HepG2 (cell line): ENCODE data around the gene SNX9. TPM values are rescaled to one million over a fixed set of nuclear protein-coding genes. Genes with fewer than 3 reads are reported as not detected.

Experiments
- ATAC-seq: fragments of 200-7000 bp; cut with Tn5 transposase; 3 replicates; pipeline ENCODE4 v1.9.1; 2020; ENCODE audit warnings: mild to moderate bottlenecking, moderate library complexity
- BruUV-seq: library from RNA; stranded (reverse); fragments of 400-500 nt; replicated peaks from 2 replicates; lab custom pipeline; 2021; lab: Mats Ljungman, UMichigan
- CTCF ChIA-PET: fragments of 300-600 bp; formaldehyde crosslinking; extraction: SDS; loops from one replicate; lab custom pipeline; 2021; ENCODE audit warnings: low total read pairs, inconsistent platforms, low intra/inter-chr PET ratio; lab: Yijun Ruan, JAX
- POLR2A ChIA-PET: fragments of 350-600 bp; sonication (Branson Sonifier 250); formaldehyde crosslinking; loops from one replicate; lab custom pipeline; 2020; ENCODE audit warnings: antibody characterized with exemption, inconsistent platforms; lab: Yijun Ruan, JAX
- DNase-seq: peaks from one replicate; pipeline ENCODE4 v3.0.0-alpha.2; 2015; ENCODE audit warnings: low spot score
- FAIRE-seq: peaks from 3 replicates; lab custom pipeline; 2011; peaks lifted over from hg19 to GRCh38; lab: Jason Lieb, UNC
- H2AFZ ChIP-seq: one replicate; pipeline ENCODE4 v1.6.1; 2011; ENCODE audit warnings: low read length, inconsistent platforms
- H3K27ac ChIP-seq: fragments of 300-600 bp; 3 replicates; pipeline ENCODE4 v1.8.0; 2011; ENCODE audit warnings: mixed run types, mild to moderate bottlenecking, mixed read lengths, low read length, inconsistent platforms; ENCODE audit not compliant: insufficient read depth; ENCODE audit errors: extremely low read length
- H3K27me3 ChIP-seq, 2 experiments: fragments of 200-600 bp in 1 of 2; 2 replicates in 1 of 2; 3 replicates in 1 of 2; pipeline versions ENCODE4 v1.6.0 to v1.8.0; 2011; ENCODE audit warnings: low read length in 2 of 2, mild to moderate bottlenecking in 2 of 2, moderate library complexity in 2 of 2, inconsistent platforms in 1 of 2; ENCODE audit not compliant: insufficient read depth in 2 of 2, control insufficient read depth in 1 of 2
- H3K36me3 ChIP-seq, 2 experiments: fragments of 200-600 bp in 1 of 2; replicated peaks in 1 of 2; 2 replicates in 1 of 2; 3 replicates in 1 of 2; pipeline versions ENCODE4 v1.5.1 to v1.8.0; 2011; ENCODE audit warnings: low read length in 2 of 2, inconsistent platforms in 1 of 2; ENCODE audit not compliant: insufficient read depth in 2 of 2, control insufficient read depth in 1 of 2
- H3K4me1 ChIP-seq: 2 replicates; pipeline ENCODE4 v1.5.1; 2012; ENCODE audit warnings: low read length, inconsistent platforms; ENCODE audit not compliant: insufficient read depth
- H3K4me2 ChIP-seq: 2 replicates; pipeline ENCODE4 v1.6.0; 2011; ENCODE audit warnings: low read depth, low read length, inconsistent platforms
- H3K4me3 ChIP-seq, 3 experiments: fragments of 200-600 bp in 1 of 3; sonication (generic), shearing (Covaris generic) in 1 of 3; replicated peaks in 1 of 3; 2 replicates each; pipeline ENCODE4 v1.5.1; 2011 to 2016; ENCODE audit warnings: low read length in 3 of 3, inconsistent platforms in 2 of 3, low read depth in 2 of 3, mild to moderate bottlenecking in 2 of 3, control low read depth in 1 of 3, mixed read lengths in 1 of 3; ENCODE audit not compliant: insufficient read depth in 1 of 3
- H3K79me2 ChIP-seq: one replicate; pipeline ENCODE4 v1.6.1; 2011; ENCODE audit warnings: low read length, inconsistent platforms; ENCODE audit not compliant: insufficient read depth
- H3K9ac ChIP-seq: 2 replicates; pipeline ENCODE4 v1.6.0; 2011; ENCODE audit warnings: mild to moderate bottlenecking, low read depth, low read length, inconsistent platforms; ENCODE audit not compliant: insufficient read depth
- H3K9me3 ChIP-seq: 2 replicates; pipeline ENCODE4 v1.5.1; 2012; ENCODE audit warnings: mild to moderate bottlenecking, low read length
- H4K20me1 ChIP-seq: 2 replicates; pipeline ENCODE4 v1.6.0; 2011; ENCODE audit warnings: inconsistent platforms, mild to moderate bottlenecking, low read length, moderate library complexity; ENCODE audit not compliant: insufficient read depth
- CTCF ChIP-seq: sonication (generic); formaldehyde crosslinking; IDR thresholded peaks from 2 replicates; pipeline ENCODE4 v1.5.0; 2020; ENCODE audit warnings: mild to moderate bottlenecking, missing genetic modification reagents, moderate library complexity
- HDAC1 ChIP-seq: sonication (generic); formaldehyde crosslinking; IDR thresholded peaks from 2 replicates; pipeline ENCODE4 v1.5.1; 2020; ENCODE audit warnings: mild to moderate bottlenecking, missing genetic modification reagents
- NCOA1 ChIP-seq: sonication (generic); formaldehyde crosslinking; IDR thresholded peaks from 2 replicates; pipeline ENCODE4 v1.9.0; 2021; ENCODE audit warnings: missing genetic modification reagents
- STAT5B ChIP-seq: sonication (generic); formaldehyde crosslinking; IDR thresholded peaks from 2 replicates; pipeline ENCODE4 v1.4.0; 2020; ENCODE audit warnings: missing genetic modification reagents
- THAP11 ChIP-seq: IDR thresholded peaks from 2 replicates; pipeline ENCODE4 v1.6.1; 2016; ENCODE audit warnings: missing biosample characterization, missing genetic modification reagents
- YEATS2 ChIP-seq: sonication (generic); formaldehyde crosslinking; IDR thresholded peaks from 2 replicates; pipeline ENCODE4 v1.4.0; 2020; ENCODE audit warnings: missing genetic modification reagents, borderline replicate concordance
- ZIK1 ChIP-seq: sonication (generic); formaldehyde crosslinking; IDR thresholded peaks from 2 replicates; pipeline ENCODE4 v1.5.0; 2020; ENCODE audit warnings: mild to moderate bottlenecking, low read depth, missing genetic modification reagents, borderline replicate concordance
- ZNF263 ChIP-seq: sonication (generic); formaldehyde crosslinking; IDR thresholded peaks from 2 replicates; pipeline ENCODE4 v1.4.0; 2020; ENCODE audit warnings: missing genetic modification reagents
- ZNF350 ChIP-seq: sonication (generic); formaldehyde crosslinking; IDR thresholded peaks from 2 replicates; pipeline ENCODE4 v1.4.0; 2020; ENCODE audit warnings: mild to moderate bottlenecking, low read depth, missing genetic modification reagents, borderline replicate concordance
- ZNF441 ChIP-seq: sonication (generic); formaldehyde crosslinking; IDR thresholded peaks from 2 replicates; pipeline ENCODE4 v1.7.0; 2021; ENCODE audit warnings: missing genetic modification reagents, borderline replicate concordance
- ZNF460 ChIP-seq: sonication (generic); formaldehyde crosslinking; IDR thresholded peaks from 2 replicates; pipeline ENCODE4 v1.5.1; 2020; ENCODE audit warnings: missing genetic modification reagents, mild to moderate bottlenecking, borderline replicate concordance
- ZNF572 ChIP-seq: sonication (generic); formaldehyde crosslinking; IDR thresholded peaks from 2 replicates; pipeline ENCODE4 v1.5.1; 2020; ENCODE audit warnings: mild to moderate bottlenecking, missing genetic modification reagents
- WGBS: methylation state at CpG from one replicate; pipeline ENCODE4 v1.1.6; 2017; ENCODE audit warnings: low lambda C conversion rate; 5-methylcytosine and 5-hydroxymethylcytosine counted together
- in situ Hi-C: cut with HindIII; loops from 2 replicates; pipeline ENCODE4 v1.10.0; 2017; ENCODE audit warnings: low pct_unique_long_range_greater_than_20kb; ENCODE audit not compliant: extremely low pct_ligation_motif_present
- intact Hi-C: fragments of 100-400 bp; cut with micrococcal nuclease; formaldehyde crosslinking; loops from one replicate; pipeline ENCODE4 v1.10.0; 2022; ENCODE audit not compliant: unreplicated experiment
- polyA plus RNA-seq, 8 experiments: library from polyadenylated mRNA; depleted of rRNA in 3 of 8; stranded (reverse) in 7 of 8; unstranded in 1 of 8; fragments of >200 nt; fragmentation: Illumina TruSeq in 4 of 8; extraction: Trizol in 4 of 8; gene quantifications; 2 replicates each; pipeline versions ENCODE4 v1.2.1 to v1.2.3, GENCODE V29; 2011 to 2016; ENCODE audit warnings: low read depth in 4 of 8, missing spikeins in 1 of 8, mixed read lengths in 1 of 8; ENCODE audit not compliant: insufficient read depth in 1 of 8
- total RNA-seq, 5 experiments: library from RNA; depleted of rRNA; stranded (reverse); fragments of >200 nt; fragmentation: Illumina TruSeq; extraction: Trizol; gene quantifications; 2 replicates each; pipeline ENCODE4 v1.2.3, GENCODE V29; 2016; ENCODE audit warnings: low read depth in 1 of 5
- TF ChIP-seq, protein P1 (sequence below): IDR thresholded peaks from 2 replicates; pipeline ENCODE4 v1.6.1; 2016; ENCODE audit warnings: low read depth, missing genetic modification reagents, missing compliant biosample characterization
- TF ChIP-seq, protein P2 (sequence below): IDR thresholded peaks from 2 replicates; pipeline ENCODE4 v1.6.1; 2016; ENCODE audit warnings: missing compliant biosample characterization, missing genetic modification reagents, borderline replicate concordance

Gene SNX9
- total and polyA plus RNA-seq, 2 of the 13 experiments (the other 11 are each of a cell fraction or from before 2014, with no cell fraction given): 21.9 to 36.0 TPM

- no peak overlapping the region for H3K4me2 ChIP-seq
- H3K79me2 ChIP-seq: no peaks in the 10 kb centered on the region
- no peaks in the 10 kb centered on the region for H3K36me3 ChIP-seq
- no peak overlapping the region for H3K4me3 ChIP-seq
- no peaks in the 10 kb centered on the region for H3K4me1 ChIP-seq
- in situ Hi-C loops (no loop called here), intact Hi-C loops (no loop called here)
- ChIA-PET POLR2A (no interaction called here), CTCF (no interaction called here)
- no peak for TF ChIP-seq STAT5B (CRISPR knock-in tag)
- TF ChIP-seq YEATS2: no peak
- TF ChIP-seq, protein P1, sequence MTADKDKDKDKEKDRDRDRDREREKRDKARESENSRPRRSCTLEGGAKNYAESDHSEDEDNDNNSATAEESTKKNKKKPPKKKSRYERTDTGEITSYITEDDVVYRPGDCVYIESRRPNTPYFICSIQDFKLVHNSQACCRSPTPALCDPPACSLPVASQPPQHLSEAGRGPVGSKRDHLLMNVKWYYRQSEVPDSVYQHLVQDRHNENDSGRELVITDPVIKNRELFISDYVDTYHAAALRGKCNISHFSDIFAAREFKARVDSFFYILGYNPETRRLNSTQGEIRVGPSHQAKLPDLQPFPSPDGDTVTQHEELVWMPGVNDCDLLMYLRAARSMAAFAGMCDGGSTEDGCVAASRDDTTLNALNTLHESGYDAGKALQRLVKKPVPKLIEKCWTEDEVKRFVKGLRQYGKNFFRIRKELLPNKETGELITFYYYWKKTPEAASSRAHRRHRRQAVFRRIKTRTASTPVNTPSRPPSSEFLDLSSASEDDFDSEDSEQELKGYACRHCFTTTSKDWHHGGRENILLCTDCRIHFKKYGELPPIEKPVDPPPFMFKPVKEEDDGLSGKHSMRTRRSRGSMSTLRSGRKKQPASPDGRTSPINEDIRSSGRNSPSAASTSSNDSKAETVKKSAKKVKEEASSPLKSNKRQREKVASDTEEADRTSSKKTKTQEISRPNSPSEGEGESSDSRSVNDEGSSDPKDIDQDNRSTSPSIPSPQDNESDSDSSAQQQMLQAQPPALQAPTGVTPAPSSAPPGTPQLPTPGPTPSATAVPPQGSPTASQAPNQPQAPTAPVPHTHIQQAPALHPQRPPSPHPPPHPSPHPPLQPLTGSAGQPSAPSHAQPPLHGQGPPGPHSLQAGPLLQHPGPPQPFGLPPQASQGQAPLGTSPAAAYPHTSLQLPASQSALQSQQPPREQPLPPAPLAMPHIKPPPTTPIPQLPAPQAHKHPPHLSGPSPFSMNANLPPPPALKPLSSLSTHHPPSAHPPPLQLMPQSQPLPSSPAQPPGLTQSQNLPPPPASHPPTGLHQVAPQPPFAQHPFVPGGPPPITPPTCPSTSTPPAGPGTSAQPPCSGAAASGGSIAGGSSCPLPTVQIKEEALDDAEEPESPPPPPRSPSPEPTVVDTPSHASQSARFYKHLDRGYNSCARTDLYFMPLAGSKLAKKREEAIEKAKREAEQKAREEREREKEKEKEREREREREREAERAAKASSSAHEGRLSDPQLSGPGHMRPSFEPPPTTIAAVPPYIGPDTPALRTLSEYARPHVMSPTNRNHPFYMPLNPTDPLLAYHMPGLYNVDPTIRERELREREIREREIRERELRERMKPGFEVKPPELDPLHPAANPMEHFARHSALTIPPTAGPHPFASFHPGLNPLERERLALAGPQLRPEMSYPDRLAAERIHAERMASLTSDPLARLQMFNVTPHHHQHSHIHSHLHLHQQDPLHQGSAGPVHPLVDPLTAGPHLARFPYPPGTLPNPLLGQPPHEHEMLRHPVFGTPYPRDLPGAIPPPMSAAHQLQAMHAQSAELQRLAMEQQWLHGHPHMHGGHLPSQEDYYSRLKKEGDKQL (CRISPR knock-in tag): no peak
- no peak for TF ChIP-seq ZIK1 (CRISPR knock-in tag)
- no peak for TF ChIP-seq HDAC1 (CRISPR knock-in tag)
- no peak for TF ChIP-seq THAP11 (CRISPR knock-in tag)
- no peak for TF ChIP-seq ZNF441 (CRISPR knock-in tag)
- no peak for TF ChIP-seq CTCF (CRISPR knock-in tag)
- no peak for TF ChIP-seq ZNF350
- TF ChIP-seq ZNF460 (CRISPR knock-in tag): no peak
- TF ChIP-seq NCOA1 (CRISPR knock-in tag): no peak
- TF ChIP-seq, protein P2, sequence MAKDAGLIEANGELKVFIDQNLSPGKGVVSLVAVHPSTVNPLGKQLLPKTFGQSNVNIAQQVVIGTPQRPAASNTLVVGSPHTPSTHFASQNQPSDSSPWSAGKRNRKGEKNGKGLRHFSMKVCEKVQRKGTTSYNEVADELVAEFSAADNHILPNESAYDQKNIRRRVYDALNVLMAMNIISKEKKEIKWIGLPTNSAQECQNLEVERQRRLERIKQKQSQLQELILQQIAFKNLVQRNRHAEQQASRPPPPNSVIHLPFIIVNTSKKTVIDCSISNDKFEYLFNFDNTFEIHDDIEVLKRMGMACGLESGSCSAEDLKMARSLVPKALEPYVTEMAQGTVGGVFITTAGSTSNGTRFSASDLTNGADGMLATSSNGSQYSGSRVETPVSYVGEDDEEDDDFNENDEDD (CRISPR knock-in tag): no peak
- TF ChIP-seq ZNF572 (CRISPR knock-in tag): no peak
- TF ChIP-seq ZNF263 (CRISPR knock-in tag): no peak
- 0 out of 2 replicates have a peak, but pooled peaks cover 3% of the 10 kb centered on the region for H3K9me3 ChIP-seq
- H2AFZ ChIP-seq: no peak overlapping the region
- peaks cover 0 to 10% of the 10 kb centered on the region in 2 experiments; a peak in 2 of 5 replicates for H3K27me3 ChIP-seq
- ATAC-seq (no peak), DNase-seq (no peak), FAIRE-seq (no peak)
- no peaks in the 10 kb centered on the region for H4K20me1 ChIP-seq
- 47% methylated on average over 2 of the region's 2 CpGs for WGBS
- no peak overlapping the region for H3K27ac ChIP-seq
- BruUV-seq: no TSS peak
- H3K9ac ChIP-seq: no peak overlapping the region
Measured at GRCh38 chr6:157808405-157808950, 14.6 kb upstream of the SNX9 start.
